CD14-positive monocyte (primary cell): Measurements from ENCODE around the gene SLC35G2. TPM values are rescaled to one million over a fixed set of nuclear protein-coding genes. Genes with fewer than 3 reads are reported as not detected.

Experiments used
- DNase-seq, 3 donors: peaks; one replicate each; pipeline ENCODE4 v3.0.0-alpha.2; 2011 to 2022
- H2AFZ ChIP-seq: 2 replicates; pipeline ENCODE4 v1.6.0; 2012; ENCODE audit warnings: mild to moderate bottlenecking, low read depth, low read length, inconsistent platforms; ENCODE audit not compliant: insufficient read depth, poor library complexity, severe bottlenecking
- H3K27ac ChIP-seq, 2 donors: 1 replicate in 1 of 2; 2 replicates in 1 of 2; pipeline ENCODE4 v1.5.1; 2012 to 2013; ENCODE audit warnings: low read length in 2 of 2, control low read depth in 1 of 2, inconsistent platforms in 1 of 2, low read depth in 1 of 2, mild to moderate bottlenecking in 1 of 2
- H3K27me3 ChIP-seq, 2 donors: one replicate each; pipeline versions ENCODE4 v1.6.0 to v1.6.1; 2011 to 2013; ENCODE audit warnings: low read length in 2 of 2; ENCODE audit not compliant: control insufficient read depth in 2 of 2, insufficient read depth in 2 of 2
- H3K36me3 ChIP-seq, 2 donors: replicated peaks in 1 of 2; 1 replicate in 1 of 2; 2 replicates in 1 of 2; pipeline versions ENCODE4 v1.5.1 to v1.6.1; 2012 to 2013; ENCODE audit warnings: low read length in 2 of 2, control low read depth in 1 of 2, inconsistent platforms in 1 of 2, mild to moderate bottlenecking in 1 of 2; ENCODE audit not compliant: insufficient read depth in 2 of 2, control insufficient read depth in 1 of 2
- H3K4me1 ChIP-seq, 2 donors: 1 replicate in 1 of 2; 2 replicates in 1 of 2; pipeline versions ENCODE4 v1.5.1 to v1.6.1; 2012 to 2013; ENCODE audit warnings: low read length in 2 of 2, control low read depth in 1 of 2, inconsistent platforms in 1 of 2, mild to moderate bottlenecking in 1 of 2, moderate library complexity in 1 of 2; ENCODE audit not compliant: insufficient read depth in 2 of 2, control insufficient read depth in 1 of 2
- H3K4me2 ChIP-seq: replicated peaks from 2 replicates; pipeline ENCODE3; 2012; ENCODE audit warnings: low read length, moderate library complexity, mild to moderate bottlenecking; ENCODE audit not compliant: poor library complexity, severe bottlenecking; ENCODE audit errors: extremely low read depth
- H3K4me3 ChIP-seq, 3 experiments: fragments of 200-600 bp in 1 of 3; sonication (generic) in 1 of 3; replicated peaks in 1 of 3; 1 replicate in 2 of 3; 2 replicates in 1 of 3; pipeline ENCODE4 v1.5.1; 2011 to 2013; ENCODE audit warnings: low read length in 3 of 3, mild to moderate bottlenecking in 3 of 3, control low read depth in 2 of 3, low read depth in 2 of 3, inconsistent platforms in 1 of 3, moderate library complexity in 1 of 3
- H3K79me2 ChIP-seq: 2 replicates; pipeline ENCODE4 v1.6.0; 2012; ENCODE audit warnings: mild to moderate bottlenecking, control low read depth, inconsistent platforms, low read length, moderate library complexity; ENCODE audit not compliant: insufficient read depth
- H3K9ac ChIP-seq: 2 replicates; pipeline ENCODE4 v1.6.0; 2017; ENCODE audit warnings: low read length, mild to moderate bottlenecking; ENCODE audit not compliant: insufficient read depth, poor library complexity, severe bottlenecking
- H3K9me3 ChIP-seq, 2 donors: replicated peaks in 1 of 2; 1 replicate in 1 of 2; 2 replicates in 1 of 2; pipeline versions ENCODE4 v1.5.1 to v1.6.1; 2012 to 2013; ENCODE audit warnings: low read length in 2 of 2, control low read depth in 1 of 2; ENCODE audit not compliant: control insufficient read depth in 1 of 2, insufficient read depth in 1 of 2
- H4K20me1 ChIP-seq: 2 replicates; pipeline ENCODE4 v1.6.0; 2012; ENCODE audit warnings: mild to moderate bottlenecking, low read length, control low read depth, moderate library complexity; ENCODE audit not compliant: insufficient read depth
- H3K27ac Mint-ChIP-seq, 7 donors: one replicate each; pipeline ENCODE4 v1.8.0; 2020; ENCODE audit warnings: mild to moderate bottlenecking in 7 of 7, mixed read lengths in 7 of 7, moderate library complexity in 6 of 7, inconsistent platforms in 2 of 7
- H3K27me3 Mint-ChIP-seq, 3 donors: one replicate each; pipeline ENCODE4 v1.8.0; 2021 to 2022; ENCODE audit warnings: low read depth in 3 of 3, mild to moderate bottlenecking in 3 of 3, mixed read lengths in 3 of 3, moderate library complexity in 3 of 3, inconsistent platforms in 1 of 3
- H3K36me3 Mint-ChIP-seq, 2 donors: one replicate each; pipeline ENCODE4 v1.8.0; 2020; ENCODE audit warnings: mixed read lengths in 2 of 2, inconsistent platforms in 1 of 2, mild to moderate bottlenecking in 1 of 2
- H3K4me1 Mint-ChIP-seq: one replicate; pipeline ENCODE4 v1.8.0; 2020; ENCODE audit warnings: mild to moderate bottlenecking, mixed read lengths
- H3K4me3 Mint-ChIP-seq, 2 donors: one replicate each; pipeline ENCODE4 v1.8.0; 2020; ENCODE audit warnings: mild to moderate bottlenecking in 2 of 2, mixed read lengths in 2 of 2, moderate library complexity in 1 of 2
- H3K9me3 Mint-ChIP-seq, 7 donors: one replicate each; pipeline ENCODE4 v1.8.0; 2020 to 2022; ENCODE audit warnings: mixed read lengths in 7 of 7, mild to moderate bottlenecking in 6 of 7, moderate library complexity in 6 of 7, inconsistent platforms in 2 of 7
- WGBS: methylation state at CpG from one replicate; pipeline ENCODE4 v1.1.5; 2013; ENCODE audit warnings: missing lambda C conversion rate; ENCODE audit not compliant: insufficient coverage; 5-methylcytosine and 5-hydroxymethylcytosine counted together
- intact Hi-C, 2 donors: fragments of 100-400 bp; cut with micrococcal nuclease; formaldehyde crosslinking; loops; one replicate each; pipeline versions ENCODE4 v1.15.0 to v1.15.1; 2023
- polyA plus RNA-seq, 3 donors: library from polyadenylated mRNA; depleted of rRNA in 1 of 3; unstranded in 2 of 3; stranded (reverse) in 1 of 3; fragments of 300-500 nt in 2 of 3; fragments of >200 nt in 1 of 3; fragmentation: Illumina TruSeq in 2 of 3; gene quantifications; 1 replicate in 2 of 3; 2 replicates in 1 of 3; pipeline ENCODE4 v1.2.3, GENCODE V29; 2012 to 2021
- TF ChIP-seq, protein P1 (sequence below): fragments of 200-600 bp; IDR thresholded peaks from one replicate; pipeline ENCODE4 v1.8.0; 2022; ENCODE audit warnings: antibody characterized with exemption, mild to moderate bottlenecking

SLC35G2 gene
- polyA plus RNA-seq, 3 donors: not detected

DNA sequence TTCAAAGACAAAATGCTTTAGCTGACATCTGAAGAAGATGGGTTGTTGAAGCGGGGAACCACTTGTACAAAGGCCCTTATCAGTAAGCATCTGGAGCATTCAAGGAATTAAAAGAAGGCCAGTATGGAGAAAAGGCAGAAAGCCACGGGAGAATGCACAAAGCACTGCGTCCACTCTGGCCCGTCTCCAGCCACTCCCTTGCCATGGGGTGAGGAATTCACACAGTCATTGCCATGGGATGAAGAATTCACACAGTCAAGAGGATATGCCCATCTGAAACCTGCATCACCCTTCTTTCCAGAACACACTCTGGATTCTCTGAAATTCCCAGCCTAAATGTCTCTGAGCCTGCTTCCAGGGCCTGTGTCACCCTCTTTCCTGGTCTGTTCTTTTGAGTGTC, 40.1 kb upstream of the SLC35G2 start:
- Histone ChIP-seq H3K4me2 (no peak overlapping the region), H4K20me1 (no peaks in the 10 kb centered on the region), H3K79me2 (no peaks in the 10 kb centered on the region), H3K4me1 (no peaks in the 10 kb centered on the region), H3K27me3 (no peaks in the 10 kb centered on the region), H3K9me3 (no peaks in the 10 kb centered on the region), H3K9ac (no peak overlapping the region), H3K36me3 (no peaks in the 10 kb centered on the region), H3K27ac (no peak overlapping the region), H3K4me3 (no peak overlapping the region), H2AFZ (no peak overlapping the region)
- no peak for DNase-seq
- H3K27ac Mint-ChIP-seq: no peak overlapping the region
- TF ChIP-seq, protein P1, sequence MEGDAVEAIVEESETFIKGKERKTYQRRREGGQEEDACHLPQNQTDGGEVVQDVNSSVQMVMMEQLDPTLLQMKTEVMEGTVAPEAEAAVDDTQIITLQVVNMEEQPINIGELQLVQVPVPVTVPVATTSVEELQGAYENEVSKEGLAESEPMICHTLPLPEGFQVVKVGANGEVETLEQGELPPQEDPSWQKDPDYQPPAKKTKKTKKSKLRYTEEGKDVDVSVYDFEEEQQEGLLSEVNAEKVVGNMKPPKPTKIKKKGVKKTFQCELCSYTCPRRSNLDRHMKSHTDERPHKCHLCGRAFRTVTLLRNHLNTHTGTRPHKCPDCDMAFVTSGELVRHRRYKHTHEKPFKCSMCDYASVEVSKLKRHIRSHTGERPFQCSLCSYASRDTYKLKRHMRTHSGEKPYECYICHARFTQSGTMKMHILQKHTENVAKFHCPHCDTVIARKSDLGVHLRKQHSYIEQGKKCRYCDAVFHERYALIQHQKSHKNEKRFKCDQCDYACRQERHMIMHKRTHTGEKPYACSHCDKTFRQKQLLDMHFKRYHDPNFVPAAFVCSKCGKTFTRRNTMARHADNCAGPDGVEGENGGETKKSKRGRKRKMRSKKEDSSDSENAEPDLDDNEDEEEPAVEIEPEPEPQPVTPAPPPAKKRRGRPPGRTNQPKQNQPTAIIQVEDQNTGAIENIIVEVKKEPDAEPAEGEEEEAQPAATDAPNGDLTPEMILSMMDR: no peak
- no peaks in the 10 kb centered on the region for H3K36me3 Mint-ChIP-seq
- intact Hi-C loops: no loop called here
- peaks cover 0 to 2% (median 0%) of the 10 kb centered on the region in 3 donors for H3K27me3 Mint-ChIP-seq
- H3K4me3 Mint-ChIP-seq: no peak overlapping the region
- 97% methylated on average over 4 of the region's 4 CpGs for WGBS
- peaks cover 0 to 2% (median 0%) of the 10 kb centered on the region in 7 donors for H3K9me3 Mint-ChIP-seq
- H3K4me1 Mint-ChIP-seq: no peaks in the 10 kb centered on the region

DNA sequence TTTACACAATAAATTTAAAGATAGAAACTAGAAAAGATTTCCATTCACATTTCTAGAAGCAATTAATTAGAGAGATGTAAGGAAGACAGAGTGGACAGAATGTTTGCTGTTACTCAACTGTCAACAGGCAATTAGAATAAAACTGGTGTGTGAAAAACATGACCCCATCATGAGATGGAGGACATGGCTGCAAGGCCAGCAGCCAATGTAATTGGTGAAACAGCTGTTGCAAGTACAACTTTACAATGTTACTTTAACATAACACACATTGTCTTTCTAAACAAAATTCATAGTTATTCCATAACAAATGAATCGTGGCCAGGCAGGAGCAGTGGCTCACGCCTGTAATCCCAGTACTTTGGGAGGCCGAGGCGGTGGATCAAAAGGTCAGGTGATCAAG, 38.2 kb upstream of the SLC35G2 start:
- Mint-ChIP-seq H3K9me3 (no peaks in the 10 kb centered on the region), H3K27me3 (peaks cover 0 to 2% (median 0%) of the 10 kb centered on the region in 3 donors), H3K36me3 (no peaks in the 10 kb centered on the region), H3K4me3 (no peak overlapping the region), H3K4me1 (no peaks in the 10 kb centered on the region), H3K27ac (no peak overlapping the region)
- Histone ChIP-seq H3K79me2 (no peaks in the 10 kb centered on the region), H4K20me1 (no peaks in the 10 kb centered on the region), H3K4me2 (no peak overlapping the region), H3K4me3 (no peak overlapping the region), H3K27me3 (no peaks in the 10 kb centered on the region), H2AFZ (no peak overlapping the region), H3K36me3 (no peaks in the 10 kb centered on the region), H3K27ac (no peak overlapping the region), H3K9ac (no peak overlapping the region), H3K9me3 (no peaks in the 10 kb centered on the region), H3K4me1 (no peaks in the 10 kb centered on the region)
- TF ChIP-seq, protein P1: no peak
- DNase-seq: no peak
- intact Hi-C loops: no loop called here
- WGBS: no CpG with 5 or more reads among the region's 4 CpGs
